ENCODE measurements around the gene PSMC4. TPM values are rescaled to one million over a fixed set of nuclear protein-coding genes. Genes with fewer than 3 reads are reported as not detected.
A peak's percentile ranks its signal among the peaks of the same experiment; 100 is the strongest.

The PSMC4 gene
- total RNA-seq, 1 donor from 2014 or later: 111 TPM

- H3K4me3 Mint-ChIP-seq (ENCODE audit: unreplicated experiment): no peak overlapping the region
- TF ChIP-seq CTCF (IDR thresholded peaks at IDR 0.05; ENCODE audit: partially characterized antibody, unreplicated experiment): no peak
- no peaks in the 10 kb centered on the region for H3K36me3 Mint-ChIP-seq (ENCODE audit: unreplicated experiment)
- no peaks in the 10 kb centered on the region for H3K4me1 Mint-ChIP-seq (ENCODE audit: low read depth, unreplicated experiment)
- peaks cover 4% of the 10 kb centered on the region for H3K27me3 Mint-ChIP-seq (ENCODE audit: unreplicated experiment)
- no peak for DNase-seq
- no peaks in the 10 kb centered on the region for H3K9me3 Mint-ChIP-seq (ENCODE audit: unreplicated experiment)
- no peak overlapping the region for H3K27ac Mint-ChIP-seq (ENCODE audit: unreplicated experiment)
These were observed 7.1 kb upstream of the PSMC4 start for GRCh38 chr19:39963898-39964297.

GRCh38 chr19:39966617-39967016 lies 4.3 kb upstream of the PSMC4 start:
- Mint-ChIP-seq H3K4me1 (ENCODE audit: low read depth, unreplicated experiment) (peaks cover 3% of the 10 kb centered on the region), H3K36me3 (ENCODE audit: unreplicated experiment) (peaks cover 4% of the 10 kb centered on the region), H3K9me3 (ENCODE audit: unreplicated experiment) (peaks cover 11% of the 10 kb centered on the region), H3K4me3 (ENCODE audit: unreplicated experiment) (no peak overlapping the region), H3K27me3 (ENCODE audit: unreplicated experiment) (peaks cover 2% of the 10 kb centered on the region), H3K27ac (ENCODE audit: unreplicated experiment) (no peak overlapping the region)
- no peak for DNase-seq
- TF ChIP-seq CTCF (IDR thresholded peaks at IDR 0.05; ENCODE audit: partially characterized antibody, unreplicated experiment): no peak

GRCh38 chr19:39967561-39967960 lies 3.4 kb upstream of the PSMC4 start:
- H3K4me3 Mint-ChIP-seq (ENCODE audit: unreplicated experiment): no peak overlapping the region
- H3K27me3 Mint-ChIP-seq (ENCODE audit: unreplicated experiment): peaks cover 2% of the 10 kb centered on the region
- peaks cover 11% of the 10 kb centered on the region for H3K9me3 Mint-ChIP-seq (ENCODE audit: unreplicated experiment)
- peaks cover 5% of the 10 kb centered on the region for H3K4me1 Mint-ChIP-seq (ENCODE audit: low read depth, unreplicated experiment)
- TF ChIP-seq CTCF (IDR thresholded peaks at IDR 0.05; ENCODE audit: partially characterized antibody, unreplicated experiment): no peak
- peaks cover 5% of the 10 kb centered on the region for H3K36me3 Mint-ChIP-seq (ENCODE audit: unreplicated experiment)
- no peak for DNase-seq
- no peak overlapping the region for H3K27ac Mint-ChIP-seq (ENCODE audit: unreplicated experiment)

- H3K27ac Mint-ChIP-seq (ENCODE audit: unreplicated experiment): no peak overlapping the region
- H3K9me3 Mint-ChIP-seq (ENCODE audit: unreplicated experiment): peaks cover 11% of the 10 kb centered on the region
- H3K36me3 Mint-ChIP-seq (ENCODE audit: unreplicated experiment): peaks cover 5% of the 10 kb centered on the region
- H3K4me1 Mint-ChIP-seq (ENCODE audit: low read depth, unreplicated experiment): peaks cover 5% of the 10 kb centered on the region
- peak overlapping the region; percentile 36 for H3K4me3 Mint-ChIP-seq (ENCODE audit: unreplicated experiment)
- TF ChIP-seq CTCF (IDR thresholded peaks at IDR 0.05; ENCODE audit: partially characterized antibody, unreplicated experiment): no peak
- peaks cover 2% of the 10 kb centered on the region for H3K27me3 Mint-ChIP-seq (ENCODE audit: unreplicated experiment)
- DNase-seq: no peak
These were observed 2.2 kb upstream of the PSMC4 start for GRCh38 chr19:39968789-39969188.

- H3K27me3 Mint-ChIP-seq (ENCODE audit: unreplicated experiment): peaks cover 2% of the 10 kb centered on the region
- H3K4me1 Mint-ChIP-seq (ENCODE audit: low read depth, unreplicated experiment): peaks cover 5% of the 10 kb centered on the region
- peak overlapping the region; percentile 99 for H3K4me3 Mint-ChIP-seq (ENCODE audit: unreplicated experiment)
- peaks cover 5% of the 10 kb centered on the region for H3K36me3 Mint-ChIP-seq (ENCODE audit: unreplicated experiment)
- TF ChIP-seq CTCF (IDR thresholded peaks at IDR 0.05; ENCODE audit: partially characterized antibody, unreplicated experiment): no peak
- no peak overlapping the region for H3K27ac Mint-ChIP-seq (ENCODE audit: unreplicated experiment)
- H3K9me3 Mint-ChIP-seq (ENCODE audit: unreplicated experiment): peaks cover 11% of the 10 kb centered on the region
- DNase-seq: no peak
These were observed 1.7 kb upstream of the PSMC4 start for GRCh38 chr19:39969266-39969665.

All from glutamatergic neuron (in vitro differentiated cells).